Activated naive CD4-positive, alpha-beta T cell treated with Interleukin-2 at 50 U/mL for 16 hours (primary cell): ENCODE data around the gene AGFG1.
"Not testable (repeated sequence)": the region's sequence is repeated elsewhere in the genome, so short reads cannot be mapped to it uniquely, and the experiment has no call there.

Experiments
- DNase-seq: peaks from one replicate; pipeline ENCODE4 v3.0.0-alpha.2; 2020

Gene AGFG1

GRCh38 chr2:227500301-227500630 lies 28.3 kb downstream of the AGFG1 start:
- no peak for DNase-seq

- no peak for DNase-seq
Observed at GRCh38 chr2:227503433-227504406, 31.8 kb downstream of the AGFG1 start.

GRCh38 chr2:227504700-227505099 lies 32.7 kb downstream of the AGFG1 start:
- DNase-seq, result no peak

DNA sequence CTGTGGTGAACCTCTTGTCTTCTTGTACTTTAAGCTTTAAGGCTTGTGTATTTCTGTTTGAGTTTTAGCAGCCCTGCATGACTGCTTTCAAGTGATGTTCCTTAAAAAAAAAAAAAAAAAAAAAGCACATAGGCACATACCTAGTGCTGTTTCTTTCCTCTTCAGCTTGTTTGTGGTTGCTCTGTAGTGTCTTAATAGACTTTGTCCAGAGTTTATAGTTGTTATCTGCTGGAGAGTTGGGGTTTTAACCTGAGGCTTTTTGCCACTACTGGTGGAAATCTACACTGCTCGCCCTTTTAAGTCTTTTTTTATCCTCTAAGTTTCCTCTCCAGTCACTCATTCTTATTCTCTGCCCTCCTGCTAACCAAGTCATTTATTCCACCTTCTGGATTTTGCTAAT lies 34.5 kb downstream of the AGFG1 start:
- DNase-seq, result no peak

GRCh38 chr2:227507963-227508362 lies 36.0 kb downstream of the AGFG1 start:
- no peak for DNase-seq

- no peak for DNase-seq
Observed at GRCh38 chr2:227509076-227509475, 37.1 kb downstream of the AGFG1 start.

- no peak for DNase-seq
Observed at GRCh38 chr2:227509824-227510619, 38.1 kb downstream of the AGFG1 start.

GRCh38 chr2:227510620-227510958 lies 38.6 kb downstream of the AGFG1 start:
- DNase-seq, result no peak

DNA sequence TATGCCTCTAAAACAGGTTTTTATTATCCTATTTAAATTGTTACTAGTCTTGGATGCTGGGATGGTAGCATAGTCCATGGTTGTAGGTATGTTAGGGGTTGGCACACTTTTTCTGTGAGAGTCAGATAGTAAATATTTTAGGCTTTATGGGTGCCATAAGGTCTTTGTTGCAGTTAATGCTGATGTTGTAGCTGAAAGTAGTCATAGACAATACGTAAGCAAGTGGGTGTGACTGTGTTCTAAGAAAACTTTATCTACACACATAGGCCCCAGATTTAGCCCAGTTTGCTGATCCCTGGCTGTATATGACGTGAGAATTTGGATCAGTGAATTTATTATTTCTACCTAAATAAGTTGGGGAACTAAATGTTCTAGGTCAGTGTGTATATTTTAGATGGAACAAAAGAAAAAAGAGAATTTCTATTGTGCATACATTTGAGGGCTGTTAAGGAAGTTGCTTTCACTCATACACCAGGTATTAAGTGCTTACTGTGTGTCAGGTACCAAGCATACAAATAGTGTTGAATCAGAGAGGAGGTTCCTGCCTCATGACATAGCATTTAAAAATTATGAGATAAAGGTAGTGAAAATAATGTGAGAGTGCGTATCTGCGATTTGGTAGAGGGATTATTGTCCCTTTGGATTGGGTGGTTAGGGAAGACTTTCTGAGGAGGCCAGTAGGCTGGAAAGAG lies 39.4 kb downstream of the AGFG1 start:
- no peak for DNase-seq

DNA sequence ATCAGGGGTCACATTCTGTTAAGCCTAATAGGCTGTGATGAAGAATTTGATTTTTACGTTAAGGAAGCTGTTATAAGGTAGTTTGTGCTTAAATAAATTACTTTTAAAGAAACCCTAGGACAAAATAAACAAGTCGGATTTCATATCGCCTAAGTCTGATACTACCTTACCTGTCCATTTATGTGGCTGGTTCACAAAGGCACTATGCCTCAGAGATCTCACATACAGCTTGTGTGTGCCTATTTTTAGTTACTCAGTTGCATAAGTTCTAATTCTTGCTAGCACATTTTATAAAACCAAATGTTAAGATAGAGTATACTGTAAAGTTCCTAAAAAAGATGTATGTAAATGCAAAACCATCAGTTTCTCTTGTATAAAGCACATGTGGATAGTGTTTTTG lies 40.0 kb downstream of the AGFG1 start:
- DNase-seq, result no peak

DNA sequence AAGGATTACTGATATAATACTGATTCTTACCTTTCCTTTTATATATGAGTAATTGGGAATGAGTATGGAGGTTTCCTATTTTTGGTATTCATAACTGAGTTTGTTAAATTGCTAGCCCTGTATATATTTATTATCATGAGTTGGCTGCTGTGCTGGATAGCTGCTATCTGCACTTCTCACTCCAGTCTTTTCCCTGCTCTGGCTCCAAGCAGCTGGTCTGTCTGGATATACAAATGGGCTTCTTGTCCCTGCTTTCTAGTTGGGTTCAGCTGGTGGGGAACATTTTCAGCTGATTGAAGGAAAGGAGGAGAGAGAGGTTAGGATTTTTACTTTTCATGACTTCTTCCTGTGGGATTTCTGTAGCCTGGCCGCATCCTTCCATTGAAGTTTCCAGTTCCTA lies 41.2 kb downstream of the AGFG1 start:
- no peak for DNase-seq

DNA sequence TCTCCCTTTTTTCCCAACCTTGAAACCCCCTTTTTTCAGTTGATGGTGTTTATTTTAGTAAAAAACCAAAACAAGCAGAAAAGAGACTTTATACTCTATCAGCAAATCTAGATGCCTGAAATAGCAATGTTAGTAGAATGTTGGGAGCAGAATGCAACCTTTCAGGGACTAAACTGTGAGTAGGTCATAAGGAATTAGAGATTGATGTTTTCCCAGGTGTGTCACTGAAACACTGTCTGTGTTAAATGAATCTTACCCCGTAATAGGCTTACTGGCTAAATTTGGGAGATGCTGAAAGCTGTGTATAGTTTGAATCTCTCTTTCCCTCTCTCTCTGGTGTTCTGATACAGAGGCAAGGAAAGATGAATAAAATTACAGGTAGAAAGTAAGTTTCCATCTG lies 43.8 kb downstream of the AGFG1 start:
- no peak for DNase-seq

DNA sequence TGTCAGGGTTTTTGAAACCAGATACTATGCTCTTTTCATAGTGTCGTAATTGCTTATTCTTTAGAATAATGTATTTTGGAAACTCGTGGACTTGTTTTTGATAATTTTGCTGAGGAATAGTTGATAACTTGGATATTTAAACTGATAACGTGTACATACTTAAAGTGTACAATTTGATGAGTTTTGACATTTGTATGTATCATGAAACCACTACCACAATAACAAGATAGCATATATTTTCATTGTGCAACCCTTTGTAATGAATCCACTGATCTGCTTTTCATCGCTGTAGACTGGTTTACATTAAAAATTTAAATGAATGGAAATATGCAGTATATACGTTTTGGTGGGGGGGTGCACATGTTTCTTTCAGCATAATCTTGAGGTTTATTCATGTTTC lies 45.8 kb downstream of the AGFG1 start:
- no peak for DNase-seq

GRCh38 chr2:227518278-227518865 lies 46.4 kb downstream of the AGFG1 start:
- DNase-seq, result not testable (repeated sequence)

GRCh38 chr2:227521178-227521577 lies 49.2 kb downstream of the AGFG1 start:
- DNase-seq, result not testable (repeated sequence)

DNA sequence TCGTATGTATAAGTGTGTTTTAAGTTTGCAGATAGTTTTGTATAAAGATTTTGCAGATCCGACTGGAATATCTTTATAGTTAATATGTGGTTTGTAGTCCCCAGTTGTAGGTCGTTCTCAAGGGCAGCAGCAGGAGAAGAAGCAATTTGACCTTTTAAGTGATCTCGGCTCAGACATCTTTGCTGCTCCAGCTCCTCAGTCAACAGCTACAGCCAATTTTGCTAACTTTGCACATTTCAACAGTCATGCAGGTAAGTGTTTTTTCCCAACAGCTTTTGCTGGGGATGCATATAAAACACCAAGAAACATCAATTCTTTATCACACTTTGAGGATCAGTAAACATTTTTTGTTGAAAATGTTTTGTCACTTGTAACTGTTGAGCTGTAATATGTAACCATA lies 52.7 kb downstream of the AGFG1 start:
- no peak for DNase-seq

DNA sequence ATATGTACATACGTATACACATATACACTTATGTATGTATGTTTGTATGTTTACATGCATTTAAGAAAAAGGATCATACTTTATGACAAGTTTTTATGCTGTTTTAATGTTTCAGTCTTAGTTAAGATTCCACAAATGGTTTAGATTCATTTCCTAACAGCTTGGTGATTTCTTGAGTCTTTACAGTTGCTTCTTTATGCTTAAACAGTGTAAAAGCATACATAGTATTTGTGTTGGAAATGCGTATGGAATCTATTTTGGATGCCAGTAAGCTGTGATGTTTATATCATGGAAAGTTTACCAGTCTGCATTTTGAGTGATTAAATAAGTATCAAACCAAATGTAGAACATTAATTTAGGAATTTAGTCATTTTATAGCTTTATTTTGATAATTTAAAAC lies 55.4 kb downstream of the AGFG1 start:
- DNase-seq, result no peak

DNA sequence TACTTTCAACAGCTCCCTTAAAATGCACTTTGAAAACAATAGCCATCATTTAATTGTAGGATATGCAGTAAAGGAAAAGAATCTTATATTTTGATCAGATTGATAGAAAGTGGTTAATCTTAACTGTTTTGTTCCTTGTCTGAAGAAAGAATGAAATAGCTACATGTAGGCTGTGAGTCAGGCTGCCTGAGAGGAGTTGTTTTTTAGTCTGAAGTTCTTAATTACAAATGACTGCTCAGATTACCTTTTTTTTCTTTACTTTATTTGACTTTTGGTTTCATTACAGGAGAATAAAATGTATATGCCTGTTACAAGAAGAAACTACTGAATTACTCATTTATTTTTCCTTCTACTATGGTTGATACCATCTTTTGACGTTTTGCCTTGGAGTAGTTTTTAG lies 56.8 kb downstream of the AGFG1 start:
- DNase-seq, result no peak

DNA sequence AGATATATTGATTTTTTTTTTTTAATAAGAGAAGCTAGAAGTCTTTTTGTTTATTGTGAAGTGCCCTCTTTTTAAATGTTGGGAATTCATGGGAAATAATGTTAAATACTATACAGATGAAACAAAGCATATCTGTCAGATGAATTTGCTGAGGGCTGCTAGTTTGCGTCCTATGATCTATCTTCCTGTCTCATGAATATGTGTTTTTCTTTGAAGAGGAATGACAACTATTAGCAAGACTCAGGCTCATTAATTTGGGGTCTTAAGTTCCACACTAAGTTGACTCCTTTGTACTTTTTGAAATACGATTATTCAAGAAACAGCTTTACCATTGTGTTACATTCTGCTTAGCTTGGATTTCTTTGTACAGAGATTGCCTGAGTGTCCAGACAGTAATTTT lies 57.9 kb downstream of the AGFG1 start:
- no peak for DNase-seq

GRCh38 chr2:227534714-227535113 lies 62.8 kb downstream of the AGFG1 start:
- no peak for DNase-seq

GRCh38 chr2:227536445-227536844 lies 64.5 kb downstream of the AGFG1 start:
- DNase-seq, result no peak

DNA sequence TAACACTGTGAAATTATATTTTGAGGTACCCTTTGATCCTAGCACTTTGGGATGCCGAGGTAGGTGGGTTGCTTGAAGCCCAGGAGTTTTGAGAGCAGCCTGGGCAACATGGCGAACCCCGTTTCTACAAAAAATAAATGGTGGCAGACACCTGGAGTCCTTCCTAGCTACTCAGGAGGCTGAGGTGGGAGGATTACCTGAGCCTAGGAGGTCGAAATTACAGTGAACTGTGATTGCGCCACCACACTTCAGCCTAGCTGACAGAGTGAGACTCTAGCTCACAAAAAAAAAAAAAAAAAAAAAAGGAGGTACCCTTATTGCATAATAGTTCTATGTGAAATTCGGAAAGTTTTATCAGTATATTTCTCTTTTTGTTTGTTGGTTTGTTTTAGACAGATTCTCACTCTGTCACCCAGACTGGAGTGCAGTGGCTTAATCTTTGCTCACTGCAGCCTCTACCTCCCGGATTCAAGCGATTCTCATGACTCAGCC lies 67.6 kb downstream of the AGFG1 start:
- DNase-seq, result no peak

DNA sequence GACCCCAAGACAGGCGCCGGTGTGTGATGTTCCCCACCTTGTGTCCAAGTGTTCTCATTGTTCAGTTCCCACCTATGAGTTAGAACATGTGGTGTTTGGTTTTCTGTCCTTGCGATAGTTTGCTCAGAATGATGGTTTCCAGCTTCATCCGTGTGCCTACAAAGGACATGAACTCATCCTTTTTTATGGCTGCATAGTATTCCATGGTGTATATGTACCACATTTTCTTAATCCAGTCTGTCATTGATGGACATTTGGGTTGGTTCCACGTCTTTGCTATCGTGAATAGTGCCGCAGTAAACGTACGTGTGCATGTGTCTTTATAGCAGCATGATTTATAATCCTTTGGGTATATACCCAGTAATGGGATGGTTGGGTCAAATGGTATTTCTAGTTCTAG lies 68.4 kb downstream of the AGFG1 start:
- DNase-seq, result not testable (repeated sequence)
